OCI-LY7 (cell line): ENCODE results near the gene MYO9A. TPM values are rescaled to one million over a fixed set of nuclear protein-coding genes. Genes with fewer than 3 reads are reported as not detected.

Experiments used
- BruUV-seq: library from RNA; stranded (reverse); fragments of 400-500 nt; replicated peaks from 2 replicates; lab custom pipeline; 2021; lab: Mats Ljungman, UMichigan
- CTCF ChIA-PET: fragments of 300-600 bp; sonication (Branson Sonifier 250); formaldehyde crosslinking; loops from one replicate; lab custom pipeline; 2022; ENCODE audit warnings: antibody characterized with exemption; ENCODE audit not compliant: unreplicated experiment; lab: Charles Lee
- POLR2A ChIA-PET: fragments of 300-600 bp; sonication (Branson Sonifier 250); formaldehyde crosslinking; loops from one replicate; lab custom pipeline; 2022; ENCODE audit warnings: antibody characterized with exemption; lab: Charles Lee
- DNase-seq: peaks from one replicate; pipeline ENCODE4 v3.0.0-alpha.2; 2015; ENCODE audit warnings: low spot score
- H2AFZ ChIP-seq: fragments of 200-600 bp; sonication (generic), shearing (Covaris generic); 2 replicates; pipeline ENCODE4 v1.6.1; 2014; ENCODE audit warnings: mild to moderate bottlenecking, antibody characterized with exemption, low read length, moderate library complexity
- H3K27ac ChIP-seq: fragments of 200-600 bp; sonication (generic); 2 replicates; pipeline ENCODE4 v1.5.1; 2014; ENCODE audit warnings: mixed run types, low read depth, mild to moderate bottlenecking, moderate library complexity, low read length, inconsistent platforms; ENCODE audit not compliant: poor library complexity, severe bottlenecking
- H3K36me3 ChIP-seq: fragments of 200-600 bp; sonication (generic); 2 replicates; pipeline ENCODE4 v1.6.1; 2014; ENCODE audit warnings: mild to moderate bottlenecking, antibody characterized with exemption, low read length, moderate library complexity, mixed read lengths; ENCODE audit not compliant: insufficient read depth
- H3K4me1 ChIP-seq: fragments of 200-600 bp; sonication (generic); 2 replicates; pipeline ENCODE4 v1.5.1; 2014; ENCODE audit warnings: mild to moderate bottlenecking, low read length; ENCODE audit not compliant: insufficient read depth, poor library complexity, severe bottlenecking
- H3K4me2 ChIP-seq: fragments of 200-600 bp; sonication (generic); 2 replicates; pipeline ENCODE4 v1.6.1; 2014; ENCODE audit warnings: mild to moderate bottlenecking, low read length
- H3K4me3 ChIP-seq: fragments of 200-600 bp; sonication (generic); 2 replicates; pipeline ENCODE4 v1.5.1; 2014; ENCODE audit warnings: mild to moderate bottlenecking, low read depth, low read length; ENCODE audit not compliant: poor library complexity, severe bottlenecking
- H3K79me2 ChIP-seq: fragments of 200-600 bp; sonication (generic); 2 replicates; pipeline ENCODE4 v1.6.1; 2016; ENCODE audit warnings: low read depth, mild to moderate bottlenecking, low read length, moderate library complexity, mixed read lengths; ENCODE audit not compliant: insufficient read depth
- H3K9me2 ChIP-seq: fragments of 200-600 bp; sonication (generic); 2 replicates; pipeline ENCODE4 v1.6.1; 2016; ENCODE audit warnings: mild to moderate bottlenecking, low read length, mixed read lengths; ENCODE audit not compliant: insufficient read depth
- H3K9me3 ChIP-seq: fragments of 200-600 bp; sonication (generic); 2 replicates; pipeline ENCODE4 v1.6.1; 2014; ENCODE audit warnings: mild to moderate bottlenecking, mixed run types, low read length, mixed read lengths
- H4K20me1 ChIP-seq: fragments of 200-600 bp; sonication (generic); 2 replicates; pipeline ENCODE4 v1.6.1; 2014; ENCODE audit warnings: mild to moderate bottlenecking, antibody characterized with exemption, low read length, moderate library complexity, mixed read lengths; ENCODE audit not compliant: insufficient read depth
- EZH2phosphoT487 ChIP-seq: fragments of 200-600 bp; sonication (generic); IDR thresholded peaks from 2 replicates; pipeline ENCODE4 v1.6.1; 2018; ENCODE audit warnings: low read depth, borderline replicate concordance, mild to moderate bottlenecking, mixed run types, antibody characterized with exemption, low read length, moderate library complexity, mixed read lengths
- intact Hi-C: fragments of 100-400 bp; cut with micrococcal nuclease; formaldehyde crosslinking; loops from one replicate; pipeline ENCODE4 v1.10.0; 2022; ENCODE audit not compliant: unreplicated experiment
- total RNA-seq, 2 experiments: library from RNA; depleted of rRNA in 1 of 2; stranded (reverse); fragments of >200 nt in 1 of 2; shearing (Covaris generic) in 1 of 2; gene quantifications; 2 replicates each; pipeline ENCODE4 v1.2.3, GENCODE V29; 2014 to 2022
- TF ChIP-seq, protein P1 (sequence below): fragments of 200-600 bp; sonication (generic); conservative IDR thresholded peaks from 2 replicates; pipeline ENCODE4 v1.5.1; 2014; ENCODE audit warnings: mild to moderate bottlenecking, antibody characterized with exemption, low read length, moderate library complexity, mixed read lengths

MYO9A gene
- total RNA-seq, 2 experiments from 2014 or later = 26.4 to 125 TPM

DNA sequence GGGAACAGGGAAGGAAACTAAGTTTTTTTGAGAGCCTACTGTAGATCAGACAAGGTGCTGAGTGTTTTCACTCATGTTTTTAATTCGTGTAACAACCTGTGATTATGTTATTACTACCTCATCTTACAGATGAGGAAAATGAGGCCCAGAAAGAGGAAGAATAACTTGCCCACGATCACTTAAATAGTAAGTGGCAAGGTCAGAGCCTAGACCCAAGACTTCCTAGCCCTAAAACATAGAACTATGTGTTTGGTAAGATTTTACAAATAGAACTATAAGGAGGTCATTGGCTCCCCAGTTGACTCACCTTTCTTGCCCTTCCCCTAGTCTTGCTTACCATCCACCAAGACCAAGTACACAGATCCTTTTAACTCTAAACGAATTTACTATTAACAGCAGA is 14.0 kb upstream of the MYO9A start:
- H3K9me2 ChIP-seq = no peaks in the 10 kb centered on the region
- peak overlapping the region; percentile 47 for H2AFZ ChIP-seq
- H3K4me2 ChIP-seq = no peak overlapping the region
- ChIA-PET POLR2A (interaction anchor here (1.9 kb wide), 1 partner anchor 8 kb away, joined by 7 read pairs; no protein-coding TSS in a partner anchor), CTCF (no interaction called here)
- intact Hi-C loops = no loop called here
- H3K36me3 ChIP-seq = no peaks in the 10 kb centered on the region
- BruUV-seq = no TSS peak
- H3K27ac ChIP-seq = no peak overlapping the region
- peaks cover 7% of the 10 kb centered on the region for H3K4me1 ChIP-seq
- H3K79me2 ChIP-seq = no peaks in the 10 kb centered on the region
- H3K9me3 ChIP-seq = no peaks in the 10 kb centered on the region
- no peak for TF ChIP-seq EZH2phosphoT487
- TF ChIP-seq, protein P1, sequence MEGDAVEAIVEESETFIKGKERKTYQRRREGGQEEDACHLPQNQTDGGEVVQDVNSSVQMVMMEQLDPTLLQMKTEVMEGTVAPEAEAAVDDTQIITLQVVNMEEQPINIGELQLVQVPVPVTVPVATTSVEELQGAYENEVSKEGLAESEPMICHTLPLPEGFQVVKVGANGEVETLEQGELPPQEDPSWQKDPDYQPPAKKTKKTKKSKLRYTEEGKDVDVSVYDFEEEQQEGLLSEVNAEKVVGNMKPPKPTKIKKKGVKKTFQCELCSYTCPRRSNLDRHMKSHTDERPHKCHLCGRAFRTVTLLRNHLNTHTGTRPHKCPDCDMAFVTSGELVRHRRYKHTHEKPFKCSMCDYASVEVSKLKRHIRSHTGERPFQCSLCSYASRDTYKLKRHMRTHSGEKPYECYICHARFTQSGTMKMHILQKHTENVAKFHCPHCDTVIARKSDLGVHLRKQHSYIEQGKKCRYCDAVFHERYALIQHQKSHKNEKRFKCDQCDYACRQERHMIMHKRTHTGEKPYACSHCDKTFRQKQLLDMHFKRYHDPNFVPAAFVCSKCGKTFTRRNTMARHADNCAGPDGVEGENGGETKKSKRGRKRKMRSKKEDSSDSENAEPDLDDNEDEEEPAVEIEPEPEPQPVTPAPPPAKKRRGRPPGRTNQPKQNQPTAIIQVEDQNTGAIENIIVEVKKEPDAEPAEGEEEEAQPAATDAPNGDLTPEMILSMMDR = no peak
- H4K20me1 ChIP-seq = no peaks in the 10 kb centered on the region
- no peak overlapping the region for H3K4me3 ChIP-seq
- no peak for DNase-seq

DNA sequence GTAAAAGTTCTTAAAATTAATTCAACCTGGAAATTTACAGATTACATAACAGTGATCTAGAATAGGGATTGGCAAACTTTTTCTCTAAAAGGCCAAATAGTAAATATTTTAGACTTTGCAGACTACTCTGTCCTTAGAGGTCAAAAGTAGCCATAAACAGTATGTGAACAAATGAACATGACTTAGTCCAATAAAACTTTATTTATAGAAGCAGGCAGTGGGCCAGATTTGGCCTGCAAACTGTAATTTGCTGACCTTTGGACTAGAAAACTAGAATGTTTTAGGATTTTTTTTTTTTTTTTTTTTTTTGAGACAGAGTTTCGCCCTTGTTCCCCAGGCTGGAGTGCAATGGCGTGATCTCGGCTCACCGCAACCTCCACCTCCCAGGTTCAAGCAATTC is 12.3 kb upstream of the MYO9A start:
- no peak overlapping the region for H3K4me3 ChIP-seq
- H4K20me1 ChIP-seq = no peaks in the 10 kb centered on the region
- H3K9me2 ChIP-seq = no peaks in the 10 kb centered on the region
- H3K4me2 ChIP-seq = no peak overlapping the region
- H3K27ac ChIP-seq = no peak overlapping the region
- H2AFZ ChIP-seq = no peak overlapping the region
- H3K79me2 ChIP-seq = no peaks in the 10 kb centered on the region
- H3K9me3 ChIP-seq = no peaks in the 10 kb centered on the region
- no peak for DNase-seq
- H3K4me1 ChIP-seq = peaks cover 7% of the 10 kb centered on the region
- no TSS peak for BruUV-seq
- no peak for TF ChIP-seq EZH2phosphoT487
- TF ChIP-seq, protein P1 = no peak
- ChIA-PET CTCF (no interaction called here), POLR2A (interaction anchor here (0.7 to 1.9 kb wide), 2 partner anchors 10 to 1147 kb away, joined by 6 to 7 read pairs; no protein-coding TSS in a partner anchor)
- H3K36me3 ChIP-seq = no peaks in the 10 kb centered on the region
- intact Hi-C loops = no loop called here

DNA sequence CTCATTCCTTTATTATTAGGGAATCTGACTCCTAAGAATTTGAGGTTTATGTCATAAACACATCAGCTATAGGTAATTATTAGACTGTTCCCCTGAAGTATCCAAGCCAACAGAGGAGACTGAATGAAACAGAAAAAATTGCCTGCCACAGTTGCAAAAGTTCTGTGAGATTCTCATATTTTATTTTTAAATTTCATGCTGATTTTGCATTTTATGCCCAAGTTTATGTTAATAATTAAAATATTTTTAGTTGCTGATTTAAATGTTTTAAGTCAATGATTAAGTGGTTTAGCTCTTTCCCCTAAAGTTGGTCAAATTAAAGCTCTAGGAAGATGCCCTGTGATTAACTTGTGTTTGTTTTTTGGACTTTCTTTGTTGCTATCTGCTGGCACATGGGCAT is 10.4 kb upstream of the MYO9A start:
- Histone ChIP-seq H4K20me1 (no peaks in the 10 kb centered on the region), H3K4me2 (no peak overlapping the region), H3K36me3 (no peaks in the 10 kb centered on the region), H3K4me1 (peaks cover 7% of the 10 kb centered on the region), H3K79me2 (no peaks in the 10 kb centered on the region), H3K9me3 (no peaks in the 10 kb centered on the region), H2AFZ (no peak overlapping the region), H3K4me3 (no peak overlapping the region), H3K27ac (no peak overlapping the region), H3K9me2 (no peaks in the 10 kb centered on the region)
- intact Hi-C loops = no loop called here
- TF ChIP-seq EZH2phosphoT487 = no peak
- TF ChIP-seq, protein P1 = no peak
- CTCF ChIA-PET = no interaction called here
- DNase-seq = no peak
- BruUV-seq = no TSS peak
- POLR2A ChIA-PET = interaction anchor here (0.6 to 1.0 kb wide), 3 partner anchors 10 to 54 kb away, joined by 3 to 5 read pairs (median 3); no protein-coding TSS in a partner anchor
